WTC11 (cell line): ENCODE data around the gene CDK2.

ENCODE experiments used
- ATF2 ChIP-seq: sonication (generic); formaldehyde crosslinking; IDR thresholded peaks from 2 replicates; pipeline ENCODE4 v1.8.1; 2022; ENCODE audit warnings: low read depth, missing genetic modification reagents, borderline replicate concordance
- ATF3 ChIP-seq: sonication (generic); formaldehyde crosslinking; conservative IDR thresholded peaks from 2 replicates; pipeline ENCODE4 v1.8.1; 2022; ENCODE audit warnings: mild to moderate bottlenecking, missing genetic modification reagents
- CTCF ChIP-seq: fragments of 200-600 bp; IDR thresholded peaks from 2 replicates; pipeline ENCODE4 v1.8.0; 2022; ENCODE audit warnings: antibody characterized with exemption
- E2F4 ChIP-seq: sonication (generic); formaldehyde crosslinking; IDR thresholded peaks from 2 replicates; pipeline ENCODE4 v1.8.1; 2022; ENCODE audit warnings: low read depth, mild to moderate bottlenecking, moderate library complexity, missing genetic modification reagents, borderline replicate concordance
- FOXK1 ChIP-seq: sonication (generic); formaldehyde crosslinking; IDR thresholded peaks from 2 replicates; pipeline ENCODE4 v1.8.0; 2022; ENCODE audit warnings: mild to moderate bottlenecking, moderate library complexity, missing genetic modification reagents
- JUN ChIP-seq: sonication (generic); formaldehyde crosslinking; IDR thresholded peaks from 2 replicates; pipeline ENCODE4 v1.8.0; 2023; ENCODE audit warnings: mild to moderate bottlenecking, missing genetic modification reagents
- SP1 ChIP-seq: sonication (generic); formaldehyde crosslinking; conservative IDR thresholded peaks from 2 replicates; pipeline ENCODE4 v1.8.1; 2022; ENCODE audit warnings: missing genetic modification reagents
- STAT6 ChIP-seq: sonication (generic); formaldehyde crosslinking; conservative IDR thresholded peaks from 2 replicates; pipeline ENCODE4 v1.8.1; 2023; ENCODE audit warnings: mild to moderate bottlenecking, low read depth, missing genetic modification reagents, moderate library complexity
- TP53 ChIP-seq: sonication (generic); formaldehyde crosslinking; IDR thresholded peaks from 2 replicates; pipeline ENCODE4 v1.8.1; 2023; ENCODE audit warnings: mild to moderate bottlenecking, missing genetic modification reagents
- USF1 ChIP-seq: sonication (generic); formaldehyde crosslinking; IDR thresholded peaks from 2 replicates; pipeline ENCODE4 v1.8.0; 2022; ENCODE audit warnings: mild to moderate bottlenecking, missing genetic modification reagents
- ZNF396 ChIP-seq: fragments of 250-450 bp; sonication (Bioruptor Pico); IDR thresholded peaks from 2 replicates; pipeline ENCODE4 v1.8.0; 2021; ENCODE audit warnings: mild to moderate bottlenecking, moderate library complexity, borderline replicate concordance
- TF ChIP-seq, protein P1 (sequence below): sonication (generic); formaldehyde crosslinking; IDR thresholded peaks from 2 replicates; pipeline ENCODE4 v1.8.0; 2022; ENCODE audit warnings: mild to moderate bottlenecking, missing genetic modification reagents
- TF ChIP-seq, protein P2 (sequence below): sonication (generic); formaldehyde crosslinking; IDR thresholded peaks from 2 replicates; pipeline ENCODE4 v1.8.1; 2023; ENCODE audit warnings: mild to moderate bottlenecking, missing genetic modification reagents, moderate library complexity
- TF ChIP-seq, protein P3 (sequence below): sonication (generic); formaldehyde crosslinking; IDR thresholded peaks from 2 replicates; pipeline ENCODE4 v1.8.1; 2023; ENCODE audit warnings: mild to moderate bottlenecking, missing genetic modification reagents, borderline replicate concordance

GRCh38 chr12:55926738-55927587 lies 39.7 kb upstream of the CDK2 start:
- TF ChIP-seq CTCF (peak; percentile 51), USF1 (CRISPR knock-in tag) (no peak), E2F4 (CRISPR knock-in tag) (no peak), ZNF396 (CRISPR knock-in tag) (no peak), TP53 (CRISPR knock-in tag) (no peak), ATF3 (CRISPR knock-in tag) (no peak), SP1 (CRISPR knock-in tag) (peak; percentile 80; the same call in 1 of the 2 replicates), STAT6 (CRISPR knock-in tag) (no peak), ATF2 (no peak), FOXK1 (CRISPR knock-in tag) (peak; percentile 58; the same call in 1 of the 2 replicates), JUN (CRISPR knock-in tag) (no peak)
- TF ChIP-seq, protein P1, sequence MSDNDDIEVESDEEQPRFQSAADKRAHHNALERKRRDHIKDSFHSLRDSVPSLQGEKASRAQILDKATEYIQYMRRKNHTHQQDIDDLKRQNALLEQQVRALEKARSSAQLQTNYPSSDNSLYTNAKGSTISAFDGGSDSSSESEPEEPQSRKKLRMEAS (CRISPR knock-in tag): no peak; the same call in 1 of the 2 replicates
- TF ChIP-seq, protein P2, sequence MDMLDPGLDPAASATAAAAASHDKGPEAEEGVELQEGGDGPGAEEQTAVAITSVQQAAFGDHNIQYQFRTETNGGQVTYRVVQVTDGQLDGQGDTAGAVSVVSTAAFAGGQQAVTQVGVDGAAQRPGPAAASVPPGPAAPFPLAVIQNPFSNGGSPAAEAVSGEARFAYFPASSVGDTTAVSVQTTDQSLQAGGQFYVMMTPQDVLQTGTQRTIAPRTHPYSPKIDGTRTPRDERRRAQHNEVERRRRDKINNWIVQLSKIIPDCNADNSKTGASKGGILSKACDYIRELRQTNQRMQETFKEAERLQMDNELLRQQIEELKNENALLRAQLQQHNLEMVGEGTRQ (CRISPR knock-in tag): no peak
- TF ChIP-seq, protein P3, sequence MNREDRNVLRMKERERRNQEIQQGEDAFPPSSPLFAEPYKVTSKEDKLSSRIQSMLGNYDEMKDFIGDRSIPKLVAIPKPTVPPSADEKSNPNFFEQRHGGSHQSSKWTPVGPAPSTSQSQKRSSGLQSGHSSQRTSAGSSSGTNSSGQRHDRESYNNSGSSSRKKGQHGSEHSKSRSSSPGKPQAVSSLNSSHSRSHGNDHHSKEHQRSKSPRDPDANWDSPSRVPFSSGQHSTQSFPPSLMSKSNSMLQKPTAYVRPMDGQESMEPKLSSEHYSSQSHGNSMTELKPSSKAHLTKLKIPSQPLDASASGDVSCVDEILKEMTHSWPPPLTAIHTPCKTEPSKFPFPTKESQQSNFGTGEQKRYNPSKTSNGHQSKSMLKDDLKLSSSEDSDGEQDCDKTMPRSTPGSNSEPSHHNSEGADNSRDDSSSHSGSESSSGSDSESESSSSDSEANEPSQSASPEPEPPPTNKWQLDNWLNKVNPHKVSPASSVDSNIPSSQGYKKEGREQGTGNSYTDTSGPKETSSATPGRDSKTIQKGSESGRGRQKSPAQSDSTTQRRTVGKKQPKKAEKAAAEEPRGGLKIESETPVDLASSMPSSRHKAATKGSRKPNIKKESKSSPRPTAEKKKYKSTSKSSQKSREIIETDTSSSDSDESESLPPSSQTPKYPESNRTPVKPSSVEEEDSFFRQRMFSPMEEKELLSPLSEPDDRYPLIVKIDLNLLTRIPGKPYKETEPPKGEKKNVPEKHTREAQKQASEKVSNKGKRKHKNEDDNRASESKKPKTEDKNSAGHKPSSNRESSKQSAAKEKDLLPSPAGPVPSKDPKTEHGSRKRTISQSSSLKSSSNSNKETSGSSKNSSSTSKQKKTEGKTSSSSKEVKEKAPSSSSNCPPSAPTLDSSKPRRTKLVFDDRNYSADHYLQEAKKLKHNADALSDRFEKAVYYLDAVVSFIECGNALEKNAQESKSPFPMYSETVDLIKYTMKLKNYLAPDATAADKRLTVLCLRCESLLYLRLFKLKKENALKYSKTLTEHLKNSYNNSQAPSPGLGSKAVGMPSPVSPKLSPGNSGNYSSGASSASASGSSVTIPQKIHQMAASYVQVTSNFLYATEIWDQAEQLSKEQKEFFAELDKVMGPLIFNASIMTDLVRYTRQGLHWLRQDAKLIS (CRISPR knock-in tag): no peak
